ENCODE results near the gene TREML1.

Gene TREML1

DNA sequence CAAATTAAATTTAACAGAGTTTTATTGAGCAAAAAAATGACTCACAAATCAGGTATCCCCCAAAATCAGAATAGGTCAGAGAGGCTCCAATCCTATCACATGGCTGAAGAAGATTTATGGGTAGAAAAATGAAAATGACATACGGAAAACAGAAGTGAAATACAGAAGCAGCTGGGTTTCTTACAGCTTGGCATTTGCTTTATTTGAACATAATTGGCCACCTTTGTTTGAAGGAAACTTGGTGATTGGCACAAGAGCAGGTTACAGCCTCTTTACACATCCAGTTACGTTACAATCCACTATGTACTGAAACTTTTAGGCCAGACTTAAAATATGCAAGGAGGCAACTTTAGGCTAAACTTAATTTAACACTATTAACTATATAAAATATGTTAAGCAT is 20.5 kb upstream of the TREML1 start:
- no peak overlapping the region for H3K27ac ChIP-seq
- H3K36me3 ChIP-seq (ENCODE audit: insufficient read depth, low read length), result no peaks in the 10 kb centered on the region
- H3K4me3 ChIP-seq, result no peak overlapping the region
- no peaks in the 10 kb centered on the region for H3K9me3 ChIP-seq (ENCODE audit: low read depth, low read length)
- no peak for DNase-seq (ENCODE audit: low read depth, low spot score)
- no peak overlapping the region for H3K9ac ChIP-seq (ENCODE audit: insufficient read length)
- TF ChIP-seq POLR2AphosphoS5 (IDR thresholded peaks at IDR 0.05; ENCODE audit: borderline replicate concordance, low read depth, low read length) (no peak), FOXP2 (optimal IDR thresholded peaks at IDR 0.05; ENCODE audit: control extremely low read depth, extremely low read length, insufficient read depth) (no peak), EZH2 (IDR thresholded peaks at IDR 0.05) (no peak)

GRCh38 chr6:41171908-41172307 is 17.8 kb upstream of the TREML1 start:
- Histone ChIP-seq H3K9ac (ENCODE audit: insufficient read length) (no peak overlapping the region), H3K36me3 (ENCODE audit: insufficient read depth, low read length) (no peaks in the 10 kb centered on the region), H3K4me3 (no peak overlapping the region), H3K9me3 (ENCODE audit: low read depth, low read length) (no peaks in the 10 kb centered on the region), H3K27ac (no peak overlapping the region)
- no peak for TF ChIP-seq EZH2 (IDR thresholded peaks at IDR 0.05)
- no peak for TF ChIP-seq FOXP2 (optimal IDR thresholded peaks at IDR 0.05; ENCODE audit: control extremely low read depth, extremely low read length, insufficient read depth)
- no peak for TF ChIP-seq POLR2AphosphoS5 (IDR thresholded peaks at IDR 0.05; ENCODE audit: borderline replicate concordance, low read depth, low read length)
- no peak for DNase-seq (ENCODE audit: low read depth, low spot score)

GRCh38 chr6:41170547-41171160 is 16.5 kb upstream of the TREML1 start:
- no peak for DNase-seq (ENCODE audit: low read depth, low spot score)
- TF ChIP-seq POLR2AphosphoS5 (IDR thresholded peaks at IDR 0.05; ENCODE audit: borderline replicate concordance, low read depth, low read length) (no peak), FOXP2 (optimal IDR thresholded peaks at IDR 0.05; ENCODE audit: control extremely low read depth, extremely low read length, insufficient read depth) (no peak), EZH2 (IDR thresholded peaks at IDR 0.05) (no peak)
- H3K4me3 ChIP-seq, result no peak overlapping the region
- H3K9me3 ChIP-seq (ENCODE audit: low read depth, low read length), result no peaks in the 10 kb centered on the region
- no peaks in the 10 kb centered on the region for H3K36me3 ChIP-seq (ENCODE audit: insufficient read depth, low read length)
- no peak overlapping the region for H3K27ac ChIP-seq
- no peak overlapping the region for H3K9ac ChIP-seq (ENCODE audit: insufficient read length)

- Histone ChIP-seq H3K27ac (no peak overlapping the region), H3K9me3 (ENCODE audit: low read depth, low read length) (no peaks in the 10 kb centered on the region), H3K9ac (ENCODE audit: insufficient read length) (no peak overlapping the region), H3K4me3 (no peak overlapping the region), H3K36me3 (ENCODE audit: insufficient read depth, low read length) (no peaks in the 10 kb centered on the region)
- no peak for TF ChIP-seq EZH2 (IDR thresholded peaks at IDR 0.05)
- no peak for TF ChIP-seq FOXP2 (optimal IDR thresholded peaks at IDR 0.05; ENCODE audit: control extremely low read depth, extremely low read length, insufficient read depth)
- no peak for TF ChIP-seq POLR2AphosphoS5 (IDR thresholded peaks at IDR 0.05; ENCODE audit: borderline replicate concordance, low read depth, low read length)
- no peak for DNase-seq (ENCODE audit: low read depth, low spot score)
Measured at GRCh38 chr6:41167173-41167963, 13.2 kb upstream of the TREML1 start.

DNA sequence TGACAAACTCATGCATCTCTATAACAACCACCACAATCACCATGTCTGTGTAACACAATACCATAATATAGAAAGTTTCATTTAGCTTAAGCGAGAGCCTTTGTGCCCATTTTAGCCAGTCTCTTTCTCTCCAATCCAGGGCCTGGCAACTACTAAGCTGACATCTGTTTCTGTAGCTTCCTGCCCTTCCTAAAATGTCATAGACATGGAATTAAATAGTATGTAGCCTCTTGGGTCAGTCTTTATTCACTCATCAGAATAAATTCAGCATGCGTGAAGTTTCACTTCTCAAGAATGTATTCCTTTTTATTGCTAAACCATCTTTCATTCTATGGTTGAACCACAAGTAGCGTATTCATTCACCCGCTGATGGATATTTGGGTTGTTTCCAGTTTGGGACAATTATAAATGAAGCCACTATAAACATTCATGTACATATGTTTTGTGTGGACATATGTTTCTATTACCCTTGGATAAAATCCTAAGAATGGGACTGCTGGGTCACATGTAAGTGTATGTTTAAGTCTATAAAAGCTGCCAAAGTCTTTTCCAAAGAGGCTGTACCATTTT is 10.5 kb upstream of the TREML1 start:
- no peak overlapping the region for H3K9ac ChIP-seq (ENCODE audit: insufficient read length)
- H3K36me3 ChIP-seq (ENCODE audit: insufficient read depth, low read length), result no peaks in the 10 kb centered on the region
- H3K9me3 ChIP-seq (ENCODE audit: low read depth, low read length), result no peaks in the 10 kb centered on the region
- H3K4me3 ChIP-seq, result no peak overlapping the region
- TF ChIP-seq FOXP2 (optimal IDR thresholded peaks at IDR 0.05; ENCODE audit: control extremely low read depth, extremely low read length, insufficient read depth) (no peak), POLR2AphosphoS5 (IDR thresholded peaks at IDR 0.05; ENCODE audit: borderline replicate concordance, low read depth, low read length) (no peak), EZH2 (IDR thresholded peaks at IDR 0.05) (no peak)
- no peak overlapping the region for H3K27ac ChIP-seq
- DNase-seq (ENCODE audit: low read depth, low spot score), result no peak

DNA sequence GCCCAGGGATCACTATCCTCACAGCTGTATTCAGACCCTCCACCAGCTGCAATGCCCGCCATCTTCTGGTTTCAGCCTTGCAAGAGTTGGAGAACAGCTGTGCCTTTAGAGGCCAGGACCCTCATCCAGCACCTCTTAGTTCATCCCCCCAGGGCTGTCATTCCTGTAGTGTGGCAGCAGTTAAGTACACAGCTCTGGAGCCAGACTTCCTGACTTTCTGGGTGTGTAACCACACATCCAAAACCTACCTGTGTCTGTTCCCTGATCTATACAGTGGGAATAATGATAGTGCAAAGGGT is 9.2 kb upstream of the TREML1 start:
- H3K9me3 ChIP-seq (ENCODE audit: low read depth, low read length), result no peaks in the 10 kb centered on the region
- H3K4me3 ChIP-seq, result no peak overlapping the region
- no peak overlapping the region for H3K27ac ChIP-seq
- TF ChIP-seq POLR2AphosphoS5 (IDR thresholded peaks at IDR 0.05; ENCODE audit: borderline replicate concordance, low read depth, low read length), result no peak
- no peak for TF ChIP-seq EZH2 (IDR thresholded peaks at IDR 0.05)
- TF ChIP-seq FOXP2 (optimal IDR thresholded peaks at IDR 0.05; ENCODE audit: control extremely low read depth, extremely low read length, insufficient read depth), result no peak
- no peaks in the 10 kb centered on the region for H3K36me3 ChIP-seq (ENCODE audit: insufficient read depth, low read length)
- no peak for DNase-seq (ENCODE audit: low read depth, low spot score)
- no peak overlapping the region for H3K9ac ChIP-seq (ENCODE audit: insufficient read length)

GRCh38 chr6:41162687-41163418 is 8.7 kb upstream of the TREML1 start, which contains the start of gene TREM2:
TREM2 (minus strand) TSS chr6:41163116; CDS start chr6:41163082, 34 bp downstream.
- no peaks in the 10 kb centered on the region for H3K36me3 ChIP-seq (ENCODE audit: insufficient read depth, low read length)
- no peaks in the 10 kb centered on the region for H3K9me3 ChIP-seq (ENCODE audit: low read depth, low read length)
- no peak for DNase-seq (ENCODE audit: low read depth, low spot score)
- H3K27ac ChIP-seq, result no peak within 1 kb of the TSS
- no peak within 1 kb of the TSS for H3K9ac ChIP-seq (ENCODE audit: insufficient read length)
- TF ChIP-seq POLR2AphosphoS5 (IDR thresholded peaks at IDR 0.05; ENCODE audit: borderline replicate concordance, low read depth, low read length), result no peak
- TF ChIP-seq EZH2 (IDR thresholded peaks at IDR 0.05), result no peak
- no peak for TF ChIP-seq FOXP2 (optimal IDR thresholded peaks at IDR 0.05; ENCODE audit: control extremely low read depth, extremely low read length, insufficient read depth)
- H3K4me3 ChIP-seq, result no peak within 1 kb of the TSS
